Activated B cell treated with CpG ODN at 0.5 μM for 24 hours (primary cell): ENCODE results near the gene NFKBIE. TPM values are rescaled to one million over a fixed set of nuclear protein-coding genes. Genes with fewer than 3 reads are reported as not detected.

Experiments
- ATAC-seq: fragments of 200-7000 bp; cut with Tn5 transposase; one replicate; pipeline ENCODE4 v1.10.0; 2021; ENCODE audit warnings: low read depth, mild to moderate bottlenecking, moderate library complexity
- CTCF ChIA-PET: fragments of 350-600 bp; sonication (Branson Sonifier 250); formaldehyde crosslinking; loops from one replicate; lab custom pipeline; 2021; ENCODE audit warnings: antibody characterized with exemption; lab: Charles Lee
- POLR2A ChIA-PET: fragments of 350-600 bp; sonication (Branson Sonifier 250); formaldehyde crosslinking; loops from one replicate; lab custom pipeline; 2021; ENCODE audit warnings: antibody characterized with exemption; lab: Charles Lee
- DNase-seq: peaks from one replicate; pipeline ENCODE4 v3.0.0; 2022
- H3K27ac Mint-ChIP-seq: one replicate; pipeline ENCODE4 v1.8.0; 2020; ENCODE audit warnings: mixed read lengths
- H3K27me3 Mint-ChIP-seq: one replicate; pipeline ENCODE4 v1.8.0; 2021; ENCODE audit warnings: mixed read lengths
- H3K36me3 Mint-ChIP-seq: one replicate; pipeline ENCODE4 v1.8.0; 2021; ENCODE audit warnings: low read depth, mixed read lengths
- H3K4me1 Mint-ChIP-seq: one replicate; pipeline ENCODE4 v1.8.0; 2021; ENCODE audit warnings: mixed read lengths
- H3K4me3 Mint-ChIP-seq: one replicate; pipeline ENCODE4 v1.8.0; 2020; ENCODE audit warnings: mild to moderate bottlenecking, mixed read lengths
- H3K9me3 Mint-ChIP-seq: one replicate; pipeline ENCODE4 v1.8.0; 2020; ENCODE audit warnings: mixed read lengths
- intact Hi-C: fragments of 100-400 bp; cut with micrococcal nuclease; formaldehyde crosslinking; loops from one replicate; pipeline ENCODE4 v1.15.1; 2024
- total RNA-seq: library from RNA; stranded (reverse); gene quantifications from 2 replicates; pipeline ENCODE4 v1.2.3, GENCODE V29; 2022
- TF ChIP-seq, protein P1 (sequence below): fragments of 200-600 bp; IDR thresholded peaks from one replicate; pipeline ENCODE4 v1.8.0; 2022; ENCODE audit warnings: antibody characterized with exemption, mild to moderate bottlenecking

The NFKBIE gene
- total RNA-seq, 1 donor from 2014 or later, result 94.7 TPM

DNA sequence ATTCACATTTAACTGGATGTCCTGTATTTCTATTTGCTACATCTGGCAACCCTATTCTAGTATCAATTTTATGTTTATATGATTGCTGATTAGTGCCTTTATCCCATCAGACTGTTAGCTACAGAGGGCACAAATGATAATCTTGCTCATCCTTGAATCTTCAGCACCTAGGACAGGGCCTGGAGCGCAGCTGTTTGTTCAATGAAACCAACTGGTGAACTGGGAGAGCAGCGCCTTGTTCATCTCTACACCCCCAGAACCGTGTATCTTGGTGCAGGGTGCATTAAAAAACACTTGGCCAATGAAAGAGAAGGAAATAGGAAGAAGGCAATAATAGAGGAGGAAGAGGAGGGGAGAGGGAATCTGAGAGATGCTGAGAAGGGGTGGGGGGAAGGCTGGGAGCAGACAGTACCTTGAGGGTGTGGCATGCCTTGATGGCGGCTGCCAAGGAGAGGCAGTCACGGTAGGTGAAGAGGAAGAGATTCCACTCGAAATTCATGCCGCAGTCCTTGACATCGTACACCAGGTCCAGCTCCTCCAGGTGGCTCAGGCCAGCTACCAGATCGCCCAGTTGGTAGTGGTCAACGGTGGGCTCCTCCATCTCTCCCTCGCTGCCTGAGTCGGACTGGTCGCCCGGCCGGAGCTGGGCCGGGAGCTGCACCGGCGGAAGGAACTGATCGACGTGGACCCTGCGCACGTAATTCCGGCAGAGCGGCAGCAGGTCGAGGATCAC lies 20.4 kb upstream of the NFKBIE start:
- POLR2A ChIA-PET, result no interaction called here
- H3K27me3 Mint-ChIP-seq, result peaks cover 53% of the 10 kb centered on the region
- DNase-seq, result no peak

DNA sequence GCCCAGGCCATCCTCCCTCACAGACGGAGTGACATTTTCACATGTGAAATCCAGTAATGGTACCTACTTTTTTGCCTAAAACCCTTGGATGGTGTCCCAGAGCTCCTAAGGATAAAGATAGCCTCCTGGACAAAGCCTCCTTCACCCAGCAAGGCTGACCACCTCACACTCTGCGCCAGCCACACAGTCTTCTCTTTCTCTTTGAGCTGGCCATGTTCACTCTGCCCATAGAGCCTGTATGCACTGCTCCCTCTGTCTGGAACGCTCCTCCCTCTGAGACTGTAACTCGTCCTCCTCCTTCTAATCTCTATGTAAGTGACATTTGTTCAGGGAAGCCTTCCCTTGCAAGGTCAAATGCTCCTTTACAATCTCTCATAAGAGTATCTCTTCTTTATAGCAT lies 19.5 kb upstream of the NFKBIE start:
- no peak overlapping the region for H3K4me3 Mint-ChIP-seq
- no peak overlapping the region for H3K27ac Mint-ChIP-seq
- no peaks in the 10 kb centered on the region for H3K4me1 Mint-ChIP-seq
- DNase-seq (no peak), ATAC-seq (no peak)
- H3K9me3 Mint-ChIP-seq, result no peaks in the 10 kb centered on the region
- ChIA-PET POLR2A (no interaction called here), CTCF (no interaction called here)
- intact Hi-C loops, result no loop called here
- no peaks in the 10 kb centered on the region for H3K36me3 Mint-ChIP-seq
- TF ChIP-seq, protein P1, sequence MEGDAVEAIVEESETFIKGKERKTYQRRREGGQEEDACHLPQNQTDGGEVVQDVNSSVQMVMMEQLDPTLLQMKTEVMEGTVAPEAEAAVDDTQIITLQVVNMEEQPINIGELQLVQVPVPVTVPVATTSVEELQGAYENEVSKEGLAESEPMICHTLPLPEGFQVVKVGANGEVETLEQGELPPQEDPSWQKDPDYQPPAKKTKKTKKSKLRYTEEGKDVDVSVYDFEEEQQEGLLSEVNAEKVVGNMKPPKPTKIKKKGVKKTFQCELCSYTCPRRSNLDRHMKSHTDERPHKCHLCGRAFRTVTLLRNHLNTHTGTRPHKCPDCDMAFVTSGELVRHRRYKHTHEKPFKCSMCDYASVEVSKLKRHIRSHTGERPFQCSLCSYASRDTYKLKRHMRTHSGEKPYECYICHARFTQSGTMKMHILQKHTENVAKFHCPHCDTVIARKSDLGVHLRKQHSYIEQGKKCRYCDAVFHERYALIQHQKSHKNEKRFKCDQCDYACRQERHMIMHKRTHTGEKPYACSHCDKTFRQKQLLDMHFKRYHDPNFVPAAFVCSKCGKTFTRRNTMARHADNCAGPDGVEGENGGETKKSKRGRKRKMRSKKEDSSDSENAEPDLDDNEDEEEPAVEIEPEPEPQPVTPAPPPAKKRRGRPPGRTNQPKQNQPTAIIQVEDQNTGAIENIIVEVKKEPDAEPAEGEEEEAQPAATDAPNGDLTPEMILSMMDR, result no peak
- peaks cover 52% of the 10 kb centered on the region for H3K27me3 Mint-ChIP-seq

More for the DNA sequence above, 20.4 kb upstream of the NFKBIE start:
- TF ChIP-seq, protein P1, result no peak
- Mint-ChIP-seq H3K4me1 (no peaks in the 10 kb centered on the region), H3K27ac (no peak overlapping the region), H3K4me3 (no peak overlapping the region), H3K36me3 (no peaks in the 10 kb centered on the region), H3K9me3 (no peaks in the 10 kb centered on the region)
- CTCF ChIA-PET, result no interaction called here
- no peak for ATAC-seq
- intact Hi-C loops, result no loop called here

DNA sequence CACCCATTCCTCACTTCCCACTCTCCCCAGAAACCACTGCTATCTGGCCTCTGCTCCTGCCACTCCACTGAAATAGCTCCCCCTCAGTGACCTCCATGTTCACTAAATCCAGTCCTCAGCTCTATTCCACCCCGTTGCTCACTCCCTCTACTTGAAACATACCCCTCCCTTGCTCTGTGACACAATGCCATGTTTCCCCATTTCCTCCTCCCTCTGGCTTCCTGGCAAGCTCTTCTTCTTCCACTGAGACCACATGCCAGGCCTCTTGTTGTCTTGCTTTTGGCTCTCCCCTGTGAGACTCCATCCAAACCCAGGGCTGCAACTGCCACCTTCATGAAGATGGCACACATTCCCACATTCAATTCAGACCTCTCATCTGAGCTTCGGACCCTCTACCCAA lies 18.8 kb upstream of the NFKBIE start:
- no peak overlapping the region for H3K27ac Mint-ChIP-seq
- no peaks in the 10 kb centered on the region for H3K4me1 Mint-ChIP-seq
- H3K27me3 Mint-ChIP-seq, result peaks cover 53% of the 10 kb centered on the region
- ChIA-PET POLR2A (no interaction called here), CTCF (no interaction called here)
- H3K36me3 Mint-ChIP-seq, result no peaks in the 10 kb centered on the region
- no peak for DNase-seq
- no peak overlapping the region for H3K4me3 Mint-ChIP-seq
- TF ChIP-seq, protein P1, result no peak
- no peaks in the 10 kb centered on the region for H3K9me3 Mint-ChIP-seq
- intact Hi-C loops, result no loop called here
- no peak for ATAC-seq

DNA sequence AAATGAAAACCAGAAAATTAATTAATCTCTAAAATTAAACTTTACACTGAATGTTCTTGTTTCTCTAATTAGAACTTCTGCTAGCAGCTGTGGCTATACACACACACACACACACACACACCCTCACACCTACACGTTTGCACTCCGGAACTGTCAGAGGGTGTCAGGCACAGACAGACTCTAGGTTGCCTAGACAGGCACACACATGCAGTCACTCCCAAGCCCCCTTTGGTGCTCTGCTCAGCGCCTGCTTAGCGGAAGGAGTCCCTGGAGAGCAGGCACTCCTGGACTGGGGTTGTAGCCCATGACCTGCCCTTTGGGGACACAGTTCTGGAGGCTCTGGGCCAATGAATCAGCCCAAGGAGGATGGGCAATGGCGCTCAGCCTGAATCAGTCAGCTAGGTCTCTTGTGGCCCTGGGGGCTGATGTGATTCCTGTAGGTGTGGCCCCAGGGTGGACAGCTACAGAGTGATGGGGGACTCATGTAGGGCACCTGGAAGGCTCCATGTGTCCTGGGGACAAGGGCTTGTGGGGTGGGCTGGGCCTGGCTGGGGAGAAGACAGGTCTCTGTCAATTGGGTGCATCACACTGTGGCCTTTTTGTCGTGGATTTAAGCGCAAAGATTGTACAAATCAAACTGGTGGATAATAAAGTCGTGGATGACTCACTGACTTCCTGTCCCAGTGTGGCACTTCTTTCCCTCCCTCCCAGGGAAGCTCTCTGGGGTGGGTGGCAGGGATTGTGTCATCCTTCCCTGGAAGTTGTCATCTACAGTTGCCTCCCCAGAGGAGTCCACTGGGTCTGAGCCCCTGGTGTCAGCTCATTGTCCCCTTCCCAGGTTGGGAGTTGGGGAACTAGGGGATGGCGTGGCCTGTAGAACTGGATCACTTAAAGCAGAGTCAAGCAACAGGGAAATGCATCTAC lies 13.7 kb upstream of the NFKBIE start:
- H3K4me1 Mint-ChIP-seq, result no peaks in the 10 kb centered on the region
- peaks cover 51% of the 10 kb centered on the region for H3K27me3 Mint-ChIP-seq
- DNase-seq, result no peak
- ATAC-seq, result no peak
- intact Hi-C loops, result no loop called here
- ChIA-PET CTCF (no interaction called here), POLR2A (no interaction called here)
- H3K36me3 Mint-ChIP-seq, result no peaks in the 10 kb centered on the region
- H3K9me3 Mint-ChIP-seq, result no peaks in the 10 kb centered on the region
- H3K4me3 Mint-ChIP-seq, result no peak overlapping the region
- TF ChIP-seq, protein P1, result no peak
- no peak overlapping the region for H3K27ac Mint-ChIP-seq

DNA sequence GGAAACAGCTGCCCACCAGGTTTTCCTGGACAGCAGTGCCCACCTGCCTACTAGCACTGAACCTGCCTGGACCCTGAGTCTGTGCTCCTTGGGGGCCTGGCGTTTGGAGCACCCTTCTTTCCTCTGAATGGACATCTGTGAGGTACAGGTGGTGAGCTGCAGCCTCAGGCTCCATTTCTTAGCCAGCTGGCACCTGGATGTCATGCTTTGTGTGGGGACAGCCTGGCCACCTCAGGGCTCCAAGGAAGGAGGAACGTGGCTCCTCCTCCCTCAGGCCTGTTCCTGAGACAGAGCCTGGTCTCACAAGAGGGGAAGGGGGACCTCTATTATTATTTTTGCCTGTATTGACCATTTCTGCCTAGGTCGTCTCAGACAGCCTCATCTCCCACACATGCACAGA lies 13.0 kb upstream of the NFKBIE start:
- CTCF ChIA-PET, result no interaction called here
- no peak for DNase-seq
- no peak for ATAC-seq
- POLR2A ChIA-PET, result no interaction called here
- no peak overlapping the region for H3K4me3 Mint-ChIP-seq
- H3K9me3 Mint-ChIP-seq, result no peaks in the 10 kb centered on the region
- no peaks in the 10 kb centered on the region for H3K4me1 Mint-ChIP-seq
- H3K27ac Mint-ChIP-seq, result no peak overlapping the region
- H3K36me3 Mint-ChIP-seq, result no peaks in the 10 kb centered on the region
- intact Hi-C loops, result no loop called here
- TF ChIP-seq, protein P1, result no peak
- peaks cover 49% of the 10 kb centered on the region for H3K27me3 Mint-ChIP-seq
